Ureter (tissue), 1 donor: ENCODE results near the gene DOCK4. TPM values are rescaled to one million over a fixed set of nuclear protein-coding genes. Genes with fewer than 3 reads are reported as not detected.

Experiments used
- DNase-seq: peaks from one replicate; pipeline ENCODE4 v3.0.0-alpha.2; 2020; ENCODE audit warnings: low spot score
- total RNA-seq: library from RNA; stranded (reverse); gene quantifications from one replicate; pipeline ENCODE4 v1.2.4, GENCODE V29; 2023
- donor health status: DM: yes; HTN: yes; CAD: no.

Gene DOCK4
- total RNA-seq, 1 donor from 2014 or later: 37.9 TPM

DNA sequence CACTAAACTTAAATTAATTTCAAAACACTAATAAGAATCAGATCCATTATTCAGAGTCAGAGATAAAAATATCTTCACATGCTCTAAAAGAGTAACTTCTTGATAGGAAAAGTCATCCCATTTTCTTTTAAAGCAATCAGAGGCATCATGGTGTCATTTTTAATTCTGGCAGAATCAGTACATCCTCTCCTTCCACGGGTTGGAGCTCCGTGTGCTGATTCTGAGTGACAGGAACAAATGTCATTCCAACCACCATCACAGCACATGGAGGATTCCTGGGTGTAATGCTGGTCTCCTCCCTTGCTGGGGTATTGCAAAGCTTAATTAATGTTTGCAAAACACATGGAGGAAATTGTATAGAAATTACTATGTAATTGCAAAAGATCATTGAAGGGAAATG, 529.4 kb downstream of the DOCK4 start:
- DNase-seq: no peak

Other genes with a start within 250 kb of the DOCK4 start
- 20.6 TPM for gene ZNF277, start 296 bp upstream of the DOCK4 start, total RNA-seq
- gene IFRD1, start 244.1 kb upstream of the DOCK4 start, total RNA-seq: 41.4 TPM